ENCODE measurements around the gene NUDT16L1. TPM values are rescaled to one million over a fixed set of nuclear protein-coding genes. Genes with fewer than 3 reads are reported as not detected.

NUDT16L1 gene
- total RNA-seq, 1 experiment from 2014 or later, result 42.0 TPM

GRCh38 chr16:4656221-4656620, 37.1 kb upstream of the NUDT16L1 start (continued):
- TF ChIP-seq SMAD4 (CRISPR knock-in tag; IDR thresholded peaks at IDR 0.05) (no peak), STAT6 (CRISPR knock-in tag; conservative IDR thresholded peaks at IDR 0.05; ENCODE audit: low read depth) (no peak), E2F5 (CRISPR knock-in tag; IDR thresholded peaks at IDR 0.05) (no peak), ZSCAN18 (CRISPR knock-in tag; IDR thresholded peaks at IDR 0.05) (no peak), ESRRA (CRISPR knock-in tag; IDR thresholded peaks at IDR 0.05; ENCODE audit: borderline replicate concordance) (no peak), RELA (CRISPR knock-in tag; IDR thresholded peaks at IDR 0.05; ENCODE audit: borderline replicate concordance) (no peak), CTCF (IDR thresholded peaks at IDR 0.05) (no peak), ELF4 (CRISPR knock-in tag; IDR thresholded peaks at IDR 0.05; ENCODE audit: low read depth) (no peak), TEAD4 (CRISPR knock-in tag; IDR thresholded peaks at IDR 0.05) (no peak), ZBTB43 (CRISPR knock-in tag; IDR thresholded peaks at IDR 0.05) (no peak), GRHL2 (CRISPR knock-in tag; IDR thresholded peaks at IDR 0.05; ENCODE audit: insufficient replicate concordance, severe bottlenecking) (no peak)

GRCh38 chr16:4656695-4657686, 36.4 kb upstream of the NUDT16L1 start:
- Mint-ChIP-seq H3K36me3 (peaks cover 19% of the 10 kb centered on the region; the same call in 1 of the 2 replicates), H3K9me3 (no peaks in the 10 kb centered on the region), H3K27me3 (ENCODE audit: low read depth) (no peaks in the 10 kb centered on the region), H3K27ac (no peak overlapping the region), H3K4me3 (no peak overlapping the region), H3K4me1 (no peaks in the 10 kb centered on the region)
- DNase-seq (ENCODE audit: low spot score) (no peak), ATAC-seq (peak; percentile 29; the same call in 1 of the 2 replicates)
- CTCF ChIA-PET, result interaction anchor here (0.7 to 1.1 kb wide), 2 partner anchors 13 to 26 kb away, joined by 3 read pairs; no protein-coding TSS in a partner anchor
- POLR2A ChIA-PET, result no interaction called here
- TF ChIP-seq FOXP1 (CRISPR knock-in tag; IDR thresholded peaks at IDR 0.05; ENCODE audit: borderline replicate concordance), result no peak
- no peak for TF ChIP-seq CTCF (IDR thresholded peaks at IDR 0.05)
- TF ChIP-seq JUN (CRISPR knock-in tag; IDR thresholded peaks at IDR 0.05), result no peak
- no peak for TF ChIP-seq CREM (CRISPR knock-in tag; IDR thresholded peaks at IDR 0.05)
- no peak for TF ChIP-seq GTF2I (CRISPR knock-in tag; conservative IDR thresholded peaks at IDR 0.05)
- TF ChIP-seq ATF2 (CRISPR knock-in tag; IDR thresholded peaks at IDR 0.05; ENCODE audit: borderline replicate concordance, low read depth), result no peak
- no peak for TF ChIP-seq MYBL2 (CRISPR knock-in tag; IDR thresholded peaks at IDR 0.05)
- TF ChIP-seq ERG (CRISPR knock-in tag; IDR thresholded peaks at IDR 0.05), result no peak
